Measurements from ENCODE around the gene ZNF337. TPM values are rescaled to one million over a fixed set of nuclear protein-coding genes. Genes with fewer than 3 reads are reported as not detected.

The ZNF337 gene
- total RNA-seq, 1 experiment from 2014 or later: 11.4 TPM

DNA sequence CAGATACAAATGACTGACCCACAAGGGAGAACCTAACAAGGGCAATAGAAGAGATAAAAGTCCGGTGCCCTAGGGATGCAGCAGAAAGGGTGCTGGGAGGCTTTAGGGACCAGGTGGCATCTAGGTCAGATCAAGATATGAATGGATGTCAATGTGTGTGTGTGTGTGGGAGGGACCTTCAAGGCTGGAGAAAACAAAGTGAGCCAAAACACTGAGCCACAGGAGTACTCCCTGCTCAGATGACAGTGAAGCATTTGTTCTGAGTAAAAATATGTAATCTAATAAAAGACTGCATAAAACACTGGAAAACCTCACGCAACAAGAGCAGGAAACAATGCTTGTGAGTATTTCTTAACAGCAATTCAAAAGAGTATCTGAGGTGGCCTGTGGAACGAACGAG, 28.2 kb downstream of the ZNF337 start:
- no peak overlapping the region for H3K4me2 ChIP-seq (ENCODE audit: low read length)
- intact Hi-C loops (cut with micrococcal nuclease): no loop called here
- DNase-seq (ENCODE audit: low read depth, low spot score) (no peak), ATAC-seq (no peak)
- H3K4me1 ChIP-seq (ENCODE audit: control insufficient read depth in 1 of 2, insufficient read depth in 2 of 2, low read length in 2 of 2): no peaks in the 10 kb centered on the region
- no peak for TF ChIP-seq RAD21 (IDR thresholded peaks at IDR 0.05; ENCODE audit: low read depth)
- H3K4me3 ChIP-seq (replicated peaks in 1 of 2; ENCODE audit: low read depth in 1 of 2, low read length in 2 of 2): no peak overlapping the region
- H3K36me3 ChIP-seq (ENCODE audit: control insufficient read depth in 1 of 2, insufficient read depth in 2 of 2, low read length in 2 of 2): peaks cover 0 to 2% of the 10 kb centered on the region in 2 experiments; a peak in 1 of 4 replicates
- no peaks in the 10 kb centered on the region for H3K9me3 ChIP-seq (ENCODE audit: control insufficient read depth in 1 of 2, insufficient read depth in 1 of 2, low read depth in 1 of 2, low read length in 2 of 2)
- no TSS peak for BruUV-seq (replicated peaks)
- no peak overlapping the region for H3K9ac ChIP-seq (ENCODE audit: low read length)
- no peaks in the 10 kb centered on the region for H3K9me2 ChIP-seq (ENCODE audit: insufficient read depth)
- ChIA-PET POLR2A (no interaction called here), CTCF (no interaction called here), RAD21 (ENCODE audit: low non-redundant PET in 1 of 2, low total read pairs in 2 of 2, uncharacterized antibody in 2 of 2, unreplicated experiment in 2 of 2) (no interaction called here)
- H2AFZ ChIP-seq (ENCODE audit: low read depth, low read length, poor library complexity, severe bottlenecking): no peak overlapping the region
- no peaks in the 10 kb centered on the region for H4K20me1 ChIP-seq (ENCODE audit: insufficient read depth)
- no peaks in the 10 kb centered on the region for H3K27me3 ChIP-seq (ENCODE audit: insufficient read depth, low read length)
- H3K79me2 ChIP-seq (ENCODE audit: insufficient read depth, low read length): no peaks in the 10 kb centered on the region
- H3K27ac ChIP-seq (ENCODE audit: low read depth, low read length): no peak overlapping the region

DNA sequence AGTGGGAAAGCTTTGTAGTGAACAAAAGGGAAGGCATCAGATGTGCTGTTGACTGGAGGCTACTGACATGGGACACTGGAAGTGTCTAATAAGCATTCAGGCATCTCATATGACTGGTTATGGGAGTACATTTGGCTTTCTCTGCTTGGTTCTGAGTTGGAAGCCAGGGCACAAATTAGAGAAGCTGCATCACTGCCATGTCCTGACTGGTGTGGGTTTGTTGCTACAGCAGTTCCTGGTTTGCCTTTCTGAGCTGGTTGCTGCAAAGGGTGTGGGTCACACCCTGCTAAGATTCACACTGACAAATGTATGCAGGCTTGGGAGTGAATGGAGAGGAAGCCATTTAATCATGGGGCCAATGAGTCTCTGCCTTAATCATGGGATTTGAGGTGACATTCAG, 36.7 kb downstream of the ZNF337 start:
- no peak overlapping the region for H2AFZ ChIP-seq (ENCODE audit: low read depth, low read length, poor library complexity, severe bottlenecking)
- TF ChIP-seq ZFX (IDR thresholded peaks at IDR 0.05): no peak
- TF ChIP-seq RAD21 (IDR thresholded peaks at IDR 0.05; ENCODE audit: low read depth): no peak
- TF ChIP-seq, protein P1, sequence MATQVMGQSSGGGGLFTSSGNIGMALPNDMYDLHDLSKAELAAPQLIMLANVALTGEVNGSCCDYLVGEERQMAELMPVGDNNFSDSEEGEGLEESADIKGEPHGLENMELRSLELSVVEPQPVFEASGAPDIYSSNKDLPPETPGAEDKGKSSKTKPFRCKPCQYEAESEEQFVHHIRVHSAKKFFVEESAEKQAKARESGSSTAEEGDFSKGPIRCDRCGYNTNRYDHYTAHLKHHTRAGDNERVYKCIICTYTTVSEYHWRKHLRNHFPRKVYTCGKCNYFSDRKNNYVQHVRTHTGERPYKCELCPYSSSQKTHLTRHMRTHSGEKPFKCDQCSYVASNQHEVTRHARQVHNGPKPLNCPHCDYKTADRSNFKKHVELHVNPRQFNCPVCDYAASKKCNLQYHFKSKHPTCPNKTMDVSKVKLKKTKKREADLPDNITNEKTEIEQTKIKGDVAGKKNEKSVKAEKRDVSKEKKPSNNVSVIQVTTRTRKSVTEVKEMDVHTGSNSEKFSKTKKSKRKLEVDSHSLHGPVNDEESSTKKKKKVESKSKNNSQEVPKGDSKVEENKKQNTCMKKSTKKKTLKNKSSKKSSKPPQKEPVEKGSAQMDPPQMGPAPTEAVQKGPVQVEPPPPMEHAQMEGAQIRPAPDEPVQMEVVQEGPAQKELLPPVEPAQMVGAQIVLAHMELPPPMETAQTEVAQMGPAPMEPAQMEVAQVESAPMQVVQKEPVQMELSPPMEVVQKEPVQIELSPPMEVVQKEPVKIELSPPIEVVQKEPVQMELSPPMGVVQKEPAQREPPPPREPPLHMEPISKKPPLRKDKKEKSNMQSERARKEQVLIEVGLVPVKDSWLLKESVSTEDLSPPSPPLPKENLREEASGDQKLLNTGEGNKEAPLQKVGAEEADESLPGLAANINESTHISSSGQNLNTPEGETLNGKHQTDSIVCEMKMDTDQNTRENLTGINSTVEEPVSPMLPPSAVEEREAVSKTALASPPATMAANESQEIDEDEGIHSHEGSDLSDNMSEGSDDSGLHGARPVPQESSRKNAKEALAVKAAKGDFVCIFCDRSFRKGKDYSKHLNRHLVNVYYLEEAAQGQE (IDR thresholded peaks at IDR 0.05; ENCODE audit: low read depth): no peak
- no peak for TF ChIP-seq JUND (IDR thresholded peaks at IDR 0.05)
- TF ChIP-seq, protein P2, sequence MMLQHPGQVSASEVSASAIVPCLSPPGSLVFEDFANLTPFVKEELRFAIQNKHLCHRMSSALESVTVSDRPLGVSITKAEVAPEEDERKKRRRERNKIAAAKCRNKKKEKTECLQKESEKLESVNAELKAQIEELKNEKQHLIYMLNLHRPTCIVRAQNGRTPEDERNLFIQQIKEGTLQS (IDR thresholded peaks at IDR 0.05): no peak
- TF ChIP-seq CBX3 (IDR thresholded peaks at IDR 0.05; ENCODE audit: low read depth): no peak
- TF ChIP-seq EZH2phosphoT487 (IDR thresholded peaks at IDR 0.05; ENCODE audit: borderline replicate concordance): no peak
- TF ChIP-seq, protein P3, sequence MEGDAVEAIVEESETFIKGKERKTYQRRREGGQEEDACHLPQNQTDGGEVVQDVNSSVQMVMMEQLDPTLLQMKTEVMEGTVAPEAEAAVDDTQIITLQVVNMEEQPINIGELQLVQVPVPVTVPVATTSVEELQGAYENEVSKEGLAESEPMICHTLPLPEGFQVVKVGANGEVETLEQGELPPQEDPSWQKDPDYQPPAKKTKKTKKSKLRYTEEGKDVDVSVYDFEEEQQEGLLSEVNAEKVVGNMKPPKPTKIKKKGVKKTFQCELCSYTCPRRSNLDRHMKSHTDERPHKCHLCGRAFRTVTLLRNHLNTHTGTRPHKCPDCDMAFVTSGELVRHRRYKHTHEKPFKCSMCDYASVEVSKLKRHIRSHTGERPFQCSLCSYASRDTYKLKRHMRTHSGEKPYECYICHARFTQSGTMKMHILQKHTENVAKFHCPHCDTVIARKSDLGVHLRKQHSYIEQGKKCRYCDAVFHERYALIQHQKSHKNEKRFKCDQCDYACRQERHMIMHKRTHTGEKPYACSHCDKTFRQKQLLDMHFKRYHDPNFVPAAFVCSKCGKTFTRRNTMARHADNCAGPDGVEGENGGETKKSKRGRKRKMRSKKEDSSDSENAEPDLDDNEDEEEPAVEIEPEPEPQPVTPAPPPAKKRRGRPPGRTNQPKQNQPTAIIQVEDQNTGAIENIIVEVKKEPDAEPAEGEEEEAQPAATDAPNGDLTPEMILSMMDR (IDR thresholded peaks at IDR 0.05 in 2 of 3, conservative IDR thresholded peaks at IDR 0.05 in 1 of 3; ENCODE audit: borderline replicate concordance in 1 of 3, insufficient read depth in 1 of 3, low read depth in 2 of 3, low read length in 2 of 3): no peak
- TF ChIP-seq EGR1 (IDR thresholded peaks at IDR 0.05; ENCODE audit: low read depth): no peak
- TF ChIP-seq YY1 (IDR thresholded peaks at IDR 0.05; ENCODE audit: extremely low read depth, insufficient replicate concordance, low read depth, low read length): no peak
- TF ChIP-seq, protein P4, sequence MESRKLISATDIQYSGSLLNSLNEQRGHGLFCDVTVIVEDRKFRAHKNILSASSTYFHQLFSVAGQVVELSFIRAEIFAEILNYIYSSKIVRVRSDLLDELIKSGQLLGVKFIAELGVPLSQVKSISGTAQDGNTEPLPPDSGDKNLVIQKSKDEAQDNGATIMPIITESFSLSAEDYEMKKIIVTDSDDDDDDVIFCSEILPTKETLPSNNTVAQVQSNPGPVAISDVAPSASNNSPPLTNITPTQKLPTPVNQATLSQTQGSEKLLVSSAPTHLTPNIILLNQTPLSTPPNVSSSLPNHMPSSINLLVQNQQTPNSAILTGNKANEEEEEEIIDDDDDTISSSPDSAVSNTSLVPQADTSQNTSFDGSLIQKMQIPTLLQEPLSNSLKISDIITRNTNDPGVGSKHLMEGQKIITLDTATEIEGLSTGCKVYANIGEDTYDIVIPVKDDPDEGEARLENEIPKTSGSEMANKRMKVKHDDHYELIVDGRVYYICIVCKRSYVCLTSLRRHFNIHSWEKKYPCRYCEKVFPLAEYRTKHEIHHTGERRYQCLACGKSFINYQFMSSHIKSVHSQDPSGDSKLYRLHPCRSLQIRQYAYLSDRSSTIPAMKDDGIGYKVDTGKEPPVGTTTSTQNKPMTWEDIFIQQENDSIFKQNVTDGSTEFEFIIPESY (IDR thresholded peaks at IDR 0.05; ENCODE audit: extremely low read depth, insufficient replicate concordance, low read length): no peak
- TF ChIP-seq CEBPB (IDR thresholded peaks at IDR 0.05; ENCODE audit: low read depth): no peak
- no peak for TF ChIP-seq TCF7L2 (IDR thresholded peaks at IDR 0.05; ENCODE audit: borderline replicate concordance, extremely low read depth, insufficient read depth, insufficient read length)

More for the DNA sequence above, 36.7 kb downstream of the ZNF337 start:
- Histone ChIP-seq H4K20me1 (ENCODE audit: insufficient read depth) (no peaks in the 10 kb centered on the region), H3K4me3 (replicated peaks in 1 of 2; ENCODE audit: low read depth in 1 of 2, low read length in 2 of 2) (no peak overlapping the region), H3K9me3 (ENCODE audit: control insufficient read depth in 1 of 2, insufficient read depth in 1 of 2, low read depth in 1 of 2, low read length in 2 of 2) (no peaks in the 10 kb centered on the region), H3K4me2 (ENCODE audit: low read length) (no peak overlapping the region), H3K27me3 (ENCODE audit: insufficient read depth, low read length) (no peaks in the 10 kb centered on the region), H3K4me1 (ENCODE audit: control insufficient read depth in 1 of 2, insufficient read depth in 2 of 2, low read length in 2 of 2) (peaks cover 0 to 7% of the 10 kb centered on the region in 2 experiments; a peak in 1 of 4 replicates), H3K9me2 (ENCODE audit: insufficient read depth) (no peaks in the 10 kb centered on the region), H3K36me3 (ENCODE audit: control insufficient read depth in 1 of 2, insufficient read depth in 2 of 2, low read length in 2 of 2) (no peaks in the 10 kb centered on the region), H3K27ac (ENCODE audit: low read depth, low read length) (no peak overlapping the region), H3K9ac (ENCODE audit: low read length) (no peak overlapping the region), H3K79me2 (ENCODE audit: insufficient read depth, low read length) (no peaks in the 10 kb centered on the region)
- RAD21 ChIA-PET (ENCODE audit: low non-redundant PET in 1 of 2, low total read pairs in 2 of 2, uncharacterized antibody in 2 of 2, unreplicated experiment in 2 of 2): no interaction called here
- no peak for ATAC-seq
- CTCF ChIA-PET: no interaction called here
- no peak for DNase-seq (ENCODE audit: low read depth, low spot score)
- intact Hi-C loops (cut with micrococcal nuclease): loop anchor here (5.0 kb wide), 1 partner anchor 32 kb away; no protein-coding TSS in a partner anchor
- POLR2A ChIA-PET: no interaction called here
- no TSS peak for BruUV-seq (replicated peaks)
